Neural progenitor cell (in vitro differentiated cells): Measurements from ENCODE around the gene RASSF3. TPM values are rescaled to one million over a fixed set of nuclear protein-coding genes. Genes with fewer than 3 reads are reported as not detected.

Experiments used
- DNase-seq: peaks from one replicate; pipeline ENCODE4 v3.0.0-alpha.2; 2016; ENCODE audit warnings: low spot score
- H2AFZ ChIP-seq: fragments of 200-600 bp; sonication (generic); replicated peaks from 2 replicates; pipeline ENCODE4 v1.6.1; 2016; ENCODE audit warnings: antibody characterized with exemption
- H3F3A ChIP-seq: fragments of 200-600 bp; sonication (generic); 2 replicates; pipeline ENCODE4 v1.6.1; 2016; ENCODE audit warnings: antibody characterized with exemption, low read depth
- H3K27ac ChIP-seq: fragments of 200-600 bp; sonication (generic); 2 replicates; pipeline ENCODE4 v1.5.1; 2016; ENCODE audit warnings: mild to moderate bottlenecking
- H3K27me3 ChIP-seq: fragments of 200-600 bp; sonication (generic); 2 replicates; pipeline ENCODE4 v1.6.1; 2016; ENCODE audit warnings: mild to moderate bottlenecking, moderate library complexity
- H3K36me3 ChIP-seq: fragments of 200-600 bp; sonication (generic); 2 replicates; pipeline ENCODE4 v1.5.1; 2016
- H3K4me1 ChIP-seq: fragments of 200-600 bp; sonication (generic); 2 replicates; pipeline ENCODE4 v1.6.1; 2016; ENCODE audit warnings: mixed run types
- H3K4me2 ChIP-seq: fragments of 200-600 bp; sonication (generic); 2 replicates; pipeline ENCODE4 v1.6.1; 2016
- H3K4me3 ChIP-seq: fragments of 200-600 bp; sonication (generic); 2 replicates; pipeline ENCODE4 v1.5.1; 2016
- H3K79me2 ChIP-seq: fragments of 200-600 bp; sonication (generic); 2 replicates; pipeline ENCODE4 v1.6.1; 2016; ENCODE audit warnings: low read depth
- H3K9ac ChIP-seq: fragments of 200-600 bp; sonication (generic); 2 replicates; pipeline ENCODE4 v1.6.1; 2016
- H3K9me3 ChIP-seq: fragments of 200-600 bp; sonication (generic); 2 replicates; pipeline ENCODE4 v1.5.1; 2016; ENCODE audit warnings: low read depth
- H4K20me1 ChIP-seq: fragments of 200-600 bp; sonication (generic); 2 replicates; pipeline ENCODE4 v1.6.1; 2016; ENCODE audit warnings: low read depth
- H3K27ac Mint-ChIP-seq: 3 replicates; pipeline ENCODE4 v1.8.0; 2021; ENCODE audit warnings: mixed read lengths
- H3K27me3 Mint-ChIP-seq: 2 replicates; pipeline ENCODE4 v1.8.0; 2022; ENCODE audit warnings: low read depth, mild to moderate bottlenecking, inconsistent platforms, moderate library complexity, mixed read lengths; ENCODE audit not compliant: insufficient read depth
- H3K36me3 Mint-ChIP-seq: 3 replicates; pipeline ENCODE4 v1.8.0; 2021; ENCODE audit warnings: mixed read lengths
- H3K4me1 Mint-ChIP-seq: 3 replicates; pipeline ENCODE4 v1.8.0; 2021; ENCODE audit warnings: mixed read lengths
- H3K4me3 Mint-ChIP-seq: 3 replicates; pipeline ENCODE4 v1.8.0; 2021; ENCODE audit warnings: mild to moderate bottlenecking, moderate library complexity, mixed read lengths
- H3K9me3 Mint-ChIP-seq: 3 replicates; pipeline ENCODE4 v1.8.0; 2020; ENCODE audit warnings: mixed read lengths
- CTCF ChIP-seq: fragments of 200-600 bp; sonication (generic); IDR thresholded peaks from 2 replicates; pipeline ENCODE4 v1.5.1; 2017; ENCODE audit warnings: antibody characterized with exemption, mild to moderate bottlenecking
- EZH2 ChIP-seq: fragments of 200-600 bp; sonication (generic); IDR thresholded peaks from 2 replicates; pipeline ENCODE4 v1.6.1; 2017; ENCODE audit warnings: antibody characterized with exemption, mild to moderate bottlenecking, moderate library complexity
- EZH2phosphoT487 ChIP-seq: fragments of 200-600 bp; sonication (generic); IDR thresholded peaks from 2 replicates; pipeline ENCODE4 v1.6.1; 2017; ENCODE audit warnings: antibody characterized with exemption
- total RNA-seq: library from RNA; depleted of rRNA; stranded (reverse); fragments of >200 nt; gene quantifications from 2 replicates; pipeline ENCODE4 v1.2.3, GENCODE V29; 2015; ENCODE audit warnings: low replicate concordance

Gene RASSF3
- total RNA-seq, 1 donor from 2014 or later, result 14.5 TPM

- TF ChIP-seq EZH2 (no peak), EZH2phosphoT487 (no peak), CTCF (no peak)
- Histone ChIP-seq H2AFZ (no peak overlapping the region), H3K4me2 (no peak overlapping the region), H3K4me1 (no peaks in the 10 kb centered on the region), H3K9ac (no peak overlapping the region), H3K36me3 (no peaks in the 10 kb centered on the region), H3K4me3 (no peak overlapping the region), H3K79me2 (no peaks in the 10 kb centered on the region), H3F3A (no peaks in the 10 kb centered on the region), H3K27me3 (no peaks in the 10 kb centered on the region), H3K27ac (no peak overlapping the region), H4K20me1 (no peaks in the 10 kb centered on the region), H3K9me3 (no peaks in the 10 kb centered on the region)
- H3K27ac Mint-ChIP-seq, result no peak overlapping the region
- no peak overlapping the region for H3K4me3 Mint-ChIP-seq
- H3K9me3 Mint-ChIP-seq, result no peaks in the 10 kb centered on the region
- H3K4me1 Mint-ChIP-seq, result no peaks in the 10 kb centered on the region
- H3K36me3 Mint-ChIP-seq, result peaks cover 38% of the 10 kb centered on the region
- H3K27me3 Mint-ChIP-seq, result no peaks in the 10 kb centered on the region
- no peak for DNase-seq
These were observed 108.4 kb downstream of the RASSF3 start for GRCh38 chr12:64718649-64719048.

GRCh38 chr12:64720884-64721283, 110.6 kb downstream of the RASSF3 start:
- no peak overlapping the region for H3K4me2 ChIP-seq
- H2AFZ ChIP-seq, result no peak overlapping the region
- Mint-ChIP-seq H3K27me3 (no peaks in the 10 kb centered on the region), H3K27ac (no peak overlapping the region), H3K9me3 (no peaks in the 10 kb centered on the region), H3K36me3 (peaks cover 29% of the 10 kb centered on the region), H3K4me3 (no peak overlapping the region), H3K4me1 (no peaks in the 10 kb centered on the region)
- H3K27me3 ChIP-seq, result no peaks in the 10 kb centered on the region
- H3K4me1 ChIP-seq, result no peaks in the 10 kb centered on the region
- H3K36me3 ChIP-seq, result no peaks in the 10 kb centered on the region
- H4K20me1 ChIP-seq, result no peaks in the 10 kb centered on the region
- H3K4me3 ChIP-seq, result no peak overlapping the region
- H3F3A ChIP-seq, result no peaks in the 10 kb centered on the region
- no peak for TF ChIP-seq EZH2phosphoT487
- TF ChIP-seq CTCF, result no peak
- TF ChIP-seq EZH2, result no peak
- no peak overlapping the region for H3K27ac ChIP-seq
- no peak for DNase-seq
- no peaks in the 10 kb centered on the region for H3K79me2 ChIP-seq
- H3K9ac ChIP-seq, result no peak overlapping the region
- H3K9me3 ChIP-seq, result no peaks in the 10 kb centered on the region

- H3K9me3 ChIP-seq, result no peaks in the 10 kb centered on the region
- no peak overlapping the region for H2AFZ ChIP-seq
- H3K4me1 Mint-ChIP-seq, result no peaks in the 10 kb centered on the region
- no peaks in the 10 kb centered on the region for H3K27me3 ChIP-seq
- no peak overlapping the region for H3K9ac ChIP-seq
- no peaks in the 10 kb centered on the region for H3K4me1 ChIP-seq
- H3K9me3 Mint-ChIP-seq, result no peaks in the 10 kb centered on the region
- H3K4me3 ChIP-seq, result no peak overlapping the region
- TF ChIP-seq EZH2, result no peak
- H3K27ac Mint-ChIP-seq, result no peak overlapping the region
- no peaks in the 10 kb centered on the region for H4K20me1 ChIP-seq
- DNase-seq, result no peak
- no peaks in the 10 kb centered on the region for H3K27me3 Mint-ChIP-seq
- no peak overlapping the region for H3K27ac ChIP-seq
- H3K4me3 Mint-ChIP-seq, result no peak overlapping the region
- no peaks in the 10 kb centered on the region for H3F3A ChIP-seq
- H3K4me2 ChIP-seq, result no peak overlapping the region
- H3K79me2 ChIP-seq, result no peaks in the 10 kb centered on the region
- H3K36me3 ChIP-seq, result no peaks in the 10 kb centered on the region
- H3K36me3 Mint-ChIP-seq, result peaks cover 21% of the 10 kb centered on the region
These were observed 112.5 kb downstream of the RASSF3 start for GRCh38 chr12:64722835-64723234.

GRCh38 chr12:64723630-64724029, 113.3 kb downstream of the RASSF3 start:
- no peaks in the 10 kb centered on the region for H3K36me3 ChIP-seq
- no peaks in the 10 kb centered on the region for H3K79me2 ChIP-seq
- no peaks in the 10 kb centered on the region for H3K4me1 ChIP-seq
- no peak for TF ChIP-seq EZH2
- no peak for TF ChIP-seq EZH2phosphoT487
- TF ChIP-seq CTCF, result no peak
- H3K9ac ChIP-seq, result no peak overlapping the region
- no peaks in the 10 kb centered on the region for H3F3A ChIP-seq
- Mint-ChIP-seq H3K4me3 (no peak overlapping the region), H3K27ac (no peak overlapping the region), H3K36me3 (peaks cover 24% of the 10 kb centered on the region), H3K9me3 (no peaks in the 10 kb centered on the region), H3K4me1 (no peaks in the 10 kb centered on the region), H3K27me3 (no peaks in the 10 kb centered on the region)
- no peak overlapping the region for H3K4me3 ChIP-seq
- H3K27ac ChIP-seq, result no peak overlapping the region
- no peaks in the 10 kb centered on the region for H3K9me3 ChIP-seq
- no peak overlapping the region for H2AFZ ChIP-seq
- no peaks in the 10 kb centered on the region for H3K27me3 ChIP-seq
- DNase-seq, result no peak
- no peaks in the 10 kb centered on the region for H4K20me1 ChIP-seq
- no peak overlapping the region for H3K4me2 ChIP-seq
